Tibial artery (tissue), 4 donors: ENCODE data around the gene CDKN2C.

ENCODE experiments used
- DNase-seq, 2 donors: peaks; one replicate each; pipeline ENCODE4 v3.0.0-alpha.2; 2019
- H3K27ac ChIP-seq, 2 donors: fragments of 200-600 bp; sonication (generic) in 1 of 2; 1 replicate in 1 of 2; 2 replicates in 1 of 2; pipeline ENCODE4 v1.5.1; 2018 to 2019; ENCODE audit warnings: mild to moderate bottlenecking in 1 of 2
- H3K27me3 ChIP-seq, 2 donors: fragments of 200-600 bp; sonication (generic) in 1 of 2; one replicate each; pipeline versions ENCODE4 v1.5.1 to v1.6.0; 2016 to 2019
- H3K36me3 ChIP-seq, 3 donors: fragments of 200-600 bp; sonication (generic) in 2 of 3; one replicate each; pipeline ENCODE4 v1.5.1; 2016 to 2019; ENCODE audit warnings: mild to moderate bottlenecking in 2 of 3
- H3K4me1 ChIP-seq, 4 donors: fragments of 200-600 bp; sonication (generic) in 2 of 4; 1 replicate in 3 of 4; 2 replicates in 1 of 4; pipeline ENCODE4 v1.5.1; 2016 to 2019
- H3K4me3 ChIP-seq, 2 donors: fragments of 200-600 bp; sonication (generic) in 1 of 2; 1 replicate in 1 of 2; 2 replicates in 1 of 2; pipeline ENCODE4 v1.5.1; 2018 to 2019; ENCODE audit warnings: mild to moderate bottlenecking in 2 of 2
- H3K9me3 ChIP-seq, 3 donors: fragments of 200-600 bp; sonication (generic) in 1 of 3; one replicate each; pipeline ENCODE4 v1.5.1; 2016 to 2019
- intact Hi-C: fragments of 100-400 bp; cut with DNase I; formaldehyde crosslinking; loops from one replicate; pipeline ENCODE4 v1.15.0; 2023; ENCODE audit warnings: low total_unique reads
- TF ChIP-seq, protein P1 (sequence below), 2 experiments: fragments of 200-600 bp in 1 of 2; fragments of 450-650 bp in 1 of 2; IDR thresholded peaks; one replicate each; pipeline ENCODE4 v1.5.1; 2017 to 2019; ENCODE audit warnings: antibody characterized with exemption in 2 of 2, mild to moderate bottlenecking in 1 of 2, moderate library complexity in 1 of 2

Gene CDKN2C

DNA sequence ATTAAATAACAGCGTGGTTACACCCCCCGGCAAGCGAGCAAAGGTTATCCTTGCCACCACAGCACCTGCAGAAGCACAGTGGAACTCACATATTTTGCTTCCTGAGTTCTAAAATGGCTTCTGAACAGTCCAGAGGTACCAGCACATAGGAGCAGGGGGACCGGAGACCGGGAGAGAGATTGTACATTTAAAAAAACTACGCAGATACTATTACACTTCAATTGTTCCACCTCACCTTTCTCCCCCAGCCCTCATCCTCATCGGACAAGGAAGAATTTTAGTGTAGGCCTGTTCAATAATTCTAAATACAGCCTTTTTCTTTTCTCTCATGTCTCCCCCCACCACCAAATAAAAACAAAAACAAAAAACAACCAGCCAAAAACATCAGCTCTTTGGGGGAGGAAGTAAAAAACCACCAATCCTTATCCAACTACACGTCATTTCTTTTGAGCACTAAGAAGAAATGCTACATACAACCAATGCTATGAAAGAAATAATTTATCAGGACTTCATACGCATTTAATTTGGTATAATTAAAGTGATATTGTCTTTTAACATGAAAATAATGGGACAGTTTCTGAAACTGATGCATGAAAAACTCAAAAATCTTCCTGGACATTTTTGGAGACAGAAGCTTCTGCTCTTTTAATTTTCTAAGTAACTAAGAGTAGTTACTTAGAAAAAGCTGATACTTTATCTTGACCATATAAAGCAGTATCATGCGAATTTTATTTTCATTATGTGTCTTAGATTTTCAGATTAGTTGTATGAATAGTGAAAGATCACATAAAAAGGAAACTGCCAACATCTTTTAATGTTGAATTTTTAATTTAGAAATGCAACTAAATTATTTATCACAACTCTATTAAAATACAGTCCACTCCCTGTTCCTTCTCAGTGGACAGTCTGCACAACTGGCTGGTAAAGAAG is 9.1 kb downstream of the CDKN2C start:
- H3K36me3 ChIP-seq = no peaks in the 10 kb centered on the region

DNA sequence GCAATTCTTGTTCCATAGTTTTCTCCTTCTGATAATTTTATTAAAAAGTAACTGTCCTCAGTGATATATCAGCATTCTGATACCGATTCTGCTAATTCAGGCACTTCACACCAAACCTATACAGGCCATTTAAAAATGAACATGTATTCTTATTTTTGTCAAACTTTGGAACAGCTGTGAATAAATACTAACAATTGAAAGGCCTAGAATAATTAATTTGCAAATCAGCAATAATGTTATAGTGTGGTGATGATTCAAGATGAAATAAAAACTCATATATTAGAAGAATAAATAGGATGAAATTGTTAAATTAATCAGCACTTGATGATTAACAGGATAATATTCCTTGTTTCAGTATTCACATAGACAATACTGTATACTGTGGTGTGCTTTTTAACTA is 9.9 kb downstream of the CDKN2C start:
- TF ChIP-seq, protein P1, sequence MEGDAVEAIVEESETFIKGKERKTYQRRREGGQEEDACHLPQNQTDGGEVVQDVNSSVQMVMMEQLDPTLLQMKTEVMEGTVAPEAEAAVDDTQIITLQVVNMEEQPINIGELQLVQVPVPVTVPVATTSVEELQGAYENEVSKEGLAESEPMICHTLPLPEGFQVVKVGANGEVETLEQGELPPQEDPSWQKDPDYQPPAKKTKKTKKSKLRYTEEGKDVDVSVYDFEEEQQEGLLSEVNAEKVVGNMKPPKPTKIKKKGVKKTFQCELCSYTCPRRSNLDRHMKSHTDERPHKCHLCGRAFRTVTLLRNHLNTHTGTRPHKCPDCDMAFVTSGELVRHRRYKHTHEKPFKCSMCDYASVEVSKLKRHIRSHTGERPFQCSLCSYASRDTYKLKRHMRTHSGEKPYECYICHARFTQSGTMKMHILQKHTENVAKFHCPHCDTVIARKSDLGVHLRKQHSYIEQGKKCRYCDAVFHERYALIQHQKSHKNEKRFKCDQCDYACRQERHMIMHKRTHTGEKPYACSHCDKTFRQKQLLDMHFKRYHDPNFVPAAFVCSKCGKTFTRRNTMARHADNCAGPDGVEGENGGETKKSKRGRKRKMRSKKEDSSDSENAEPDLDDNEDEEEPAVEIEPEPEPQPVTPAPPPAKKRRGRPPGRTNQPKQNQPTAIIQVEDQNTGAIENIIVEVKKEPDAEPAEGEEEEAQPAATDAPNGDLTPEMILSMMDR (IDR thresholded peaks at IDR 0.05) = no peak
- intact Hi-C loops = no loop called here
- Histone ChIP-seq H3K4me1 (peaks cover 0 to 56% (median 3%) of the 10 kb centered on the region in 4 donors), H3K27ac (peak overlapping the region; percentile 99 to 100), H3K9me3 (no peaks in the 10 kb centered on the region), H3K4me3 (peak overlapping the region; percentile 83 to 98), H3K27me3 (no peaks in the 10 kb centered on the region), H3K36me3 (no peaks in the 10 kb centered on the region)
- no peak for DNase-seq

More for the DNA sequence above, 9.1 kb downstream of the CDKN2C start:
- TF ChIP-seq, protein P1 (IDR thresholded peaks at IDR 0.05) = no peak
- peak overlapping the region; percentile 83 to 98 for H3K4me3 ChIP-seq
- DNase-seq = no peak
- no peaks in the 10 kb centered on the region for H3K27me3 ChIP-seq
- intact Hi-C loops = no loop called here
- peak overlapping the region; percentile 99 to 100 for H3K27ac ChIP-seq
- H3K4me1 ChIP-seq = peaks cover 0 to 57% (median 3%) of the 10 kb centered on the region in 4 donors
- no peaks in the 10 kb centered on the region for H3K9me3 ChIP-seq

DNA sequence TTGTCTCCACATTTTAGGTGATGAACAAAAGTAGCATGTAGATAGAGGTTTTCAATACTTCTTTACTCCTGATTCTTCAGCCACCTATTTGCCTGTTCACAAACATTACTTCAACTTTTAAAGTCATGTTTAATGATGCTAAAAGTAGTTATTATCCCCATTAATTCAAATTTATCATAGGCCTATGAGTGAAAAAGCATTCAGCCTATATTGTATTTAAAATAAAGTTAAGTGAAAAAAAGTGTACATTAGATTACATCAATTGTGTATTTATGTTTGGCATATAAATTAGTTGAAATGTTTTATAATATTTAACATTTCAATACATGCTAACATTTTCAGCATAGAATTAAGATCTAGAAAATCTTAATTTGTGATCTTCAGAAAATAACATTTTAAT is 10.5 kb downstream of the CDKN2C start:
- H3K4me1 ChIP-seq = peaks cover 0 to 56% (median 3%) of the 10 kb centered on the region in 4 donors
- TF ChIP-seq, protein P1 (IDR thresholded peaks at IDR 0.05) = no peak
- H3K36me3 ChIP-seq = no peaks in the 10 kb centered on the region
- intact Hi-C loops = no loop called here
- H3K27ac ChIP-seq = peak overlapping the region; percentile 99 to 100
- peak overlapping the region; percentile 83 to 98 for H3K4me3 ChIP-seq
- H3K27me3 ChIP-seq = no peaks in the 10 kb centered on the region
- DNase-seq = no peak
- no peaks in the 10 kb centered on the region for H3K9me3 ChIP-seq

DNA sequence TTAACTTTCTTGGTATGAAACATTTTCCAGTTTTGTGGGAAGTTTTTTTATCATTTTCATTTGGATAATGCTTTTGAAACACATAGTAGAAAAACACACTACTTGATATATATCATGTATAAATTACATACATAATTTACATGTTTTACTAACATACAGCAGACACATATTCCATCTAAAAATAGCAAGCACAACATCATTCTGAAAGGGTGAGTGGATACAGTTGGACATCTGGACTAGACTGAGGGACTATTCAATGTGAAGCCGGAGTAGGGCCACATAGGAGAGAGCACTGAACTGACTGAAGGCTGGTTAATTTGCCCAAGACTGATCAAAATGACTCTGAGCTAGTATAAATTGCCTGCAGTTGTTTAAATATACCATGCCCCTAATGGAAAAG is 11.7 kb downstream of the CDKN2C start:
- H3K36me3 ChIP-seq = no peaks in the 10 kb centered on the region
- TF ChIP-seq, protein P1 (IDR thresholded peaks at IDR 0.05) = no peak
- intact Hi-C loops = no loop called here
- H3K9me3 ChIP-seq = no peaks in the 10 kb centered on the region
- H3K4me3 ChIP-seq = peak overlapping the region; percentile 24 to 39
- H3K27me3 ChIP-seq = no peaks in the 10 kb centered on the region
- DNase-seq = no peak
- peak overlapping the region; percentile 99 to 100 for H3K27ac ChIP-seq
- peaks cover 0 to 55% (median 3%) of the 10 kb centered on the region in 4 donors for H3K4me1 ChIP-seq

DNA sequence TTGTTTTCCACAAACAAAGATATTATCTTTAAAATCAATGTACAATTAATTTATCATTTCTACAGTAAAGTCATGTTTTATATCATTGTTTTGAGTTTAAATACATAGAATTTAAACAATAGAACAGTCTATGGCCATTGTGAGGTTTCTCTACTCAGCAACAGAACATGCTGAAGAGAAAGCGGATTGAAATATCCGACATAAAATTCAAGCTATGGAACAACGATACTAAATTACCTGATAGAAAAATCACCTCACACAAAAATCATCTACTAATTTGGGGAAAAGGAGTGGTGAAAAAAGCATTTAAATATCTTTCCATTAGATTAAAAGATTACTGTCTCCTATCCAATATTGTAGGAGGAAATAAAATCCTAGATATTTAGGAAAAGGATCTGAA is 12.6 kb downstream of the CDKN2C start:
- peaks cover 0 to 58% (median 3%) of the 10 kb centered on the region in 4 donors for H3K4me1 ChIP-seq
- H3K27ac ChIP-seq = peak overlapping the region; percentile 99 to 100
- no peak for DNase-seq
- peak overlapping the region; percentile 24 to 39 for H3K4me3 ChIP-seq
- H3K27me3 ChIP-seq = no peaks in the 10 kb centered on the region
- TF ChIP-seq, protein P1 (IDR thresholded peaks at IDR 0.05) = no peak
- H3K9me3 ChIP-seq = no peaks in the 10 kb centered on the region
- intact Hi-C loops = no loop called here
- no peaks in the 10 kb centered on the region for H3K36me3 ChIP-seq
